GM12891 (cell line): Measurements from ENCODE around the gene SMCHD1.
"Not testable (repeated sequence)": the region's sequence is repeated elsewhere in the genome, so short reads cannot be mapped to it uniquely, and the experiment has no call there.

Source experiments
- DNase-seq: peaks from one replicate; pipeline ENCODE4 v3.0.0; 2011; ENCODE audit warnings: low spot score; ENCODE audit not compliant: insufficient read length
- FAIRE-seq: peaks from 2 replicates; lab custom pipeline; 2011; peaks lifted over from hg19 to GRCh38; lab: Jason Lieb, UNC
- PAX5 ChIP-seq: IDR thresholded peaks from 2 replicates; pipeline ENCODE4 v1.6.1; 2011; ENCODE audit warnings: low read length, moderate library complexity, mild to moderate bottlenecking; ENCODE audit not compliant: insufficient read depth, severe bottlenecking
- POLR2A ChIP-seq: IDR thresholded peaks from 2 replicates; pipeline ENCODE4 v1.6.1; 2011; ENCODE audit warnings: low read depth, low read length, control low read depth
- POLR2AphosphoS5 ChIP-seq: IDR thresholded peaks from 2 replicates; pipeline ENCODE4 v1.6.1; 2011; ENCODE audit warnings: low read depth, low read length, control low read depth
- POU2F2 ChIP-seq: IDR thresholded peaks from 2 replicates; pipeline ENCODE4 v1.6.1; 2011; ENCODE audit warnings: low read depth, mild to moderate bottlenecking, control low read depth, low read length, moderate library complexity
- SPI1 ChIP-seq: IDR thresholded peaks from 2 replicates; pipeline ENCODE4 v1.6.1; 2011; ENCODE audit warnings: low read depth, low read length, control low read depth
- TAF1 ChIP-seq: IDR thresholded peaks from 2 replicates; pipeline ENCODE4 v1.6.1; 2011; ENCODE audit warnings: low read depth, low read length, control low read depth

The SMCHD1 gene

GRCh38 chr18:2824865-2825264, 169.3 kb downstream of the SMCHD1 start:
- TF ChIP-seq POLR2AphosphoS5 (no peak), SPI1 (no peak), TAF1 (no peak), POLR2A (no peak), PAX5 (no peak), POU2F2 (no peak)
- DNase-seq (no peak), FAIRE-seq (no peak)

DNA sequence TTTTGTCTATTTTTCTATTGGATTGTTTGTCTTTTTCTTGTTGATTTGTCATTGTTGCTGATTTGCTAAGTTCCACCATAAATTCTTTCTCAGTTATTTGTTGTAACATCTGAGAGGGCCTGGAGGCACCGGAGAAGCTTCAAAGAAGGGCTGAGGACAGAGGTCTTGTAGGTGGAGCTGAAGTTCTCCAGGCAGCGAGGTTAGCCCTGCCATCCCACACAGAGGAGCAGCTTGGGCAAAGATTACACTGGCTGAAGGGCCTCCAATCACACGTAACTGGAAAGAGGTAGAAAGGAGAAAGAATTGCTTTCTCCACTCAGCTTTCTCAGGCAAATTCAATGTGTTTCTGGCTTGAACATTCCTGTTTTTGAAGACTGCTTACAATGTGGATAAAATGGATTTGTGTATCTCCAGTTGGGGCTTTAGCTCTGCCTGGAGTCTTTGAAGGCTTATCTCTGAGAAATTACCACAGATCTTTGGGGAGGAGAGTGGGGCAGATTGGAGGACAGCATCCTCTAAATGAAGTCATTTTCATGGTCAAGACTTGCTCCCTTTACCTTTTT, 170.2 kb downstream of the SMCHD1 start:
- FAIRE-seq (no peak), DNase-seq (no peak)
- TF ChIP-seq TAF1 (no peak), POU2F2 (no peak), POLR2A (no peak), SPI1 (no peak), POLR2AphosphoS5 (no peak), PAX5 (no peak)

DNA sequence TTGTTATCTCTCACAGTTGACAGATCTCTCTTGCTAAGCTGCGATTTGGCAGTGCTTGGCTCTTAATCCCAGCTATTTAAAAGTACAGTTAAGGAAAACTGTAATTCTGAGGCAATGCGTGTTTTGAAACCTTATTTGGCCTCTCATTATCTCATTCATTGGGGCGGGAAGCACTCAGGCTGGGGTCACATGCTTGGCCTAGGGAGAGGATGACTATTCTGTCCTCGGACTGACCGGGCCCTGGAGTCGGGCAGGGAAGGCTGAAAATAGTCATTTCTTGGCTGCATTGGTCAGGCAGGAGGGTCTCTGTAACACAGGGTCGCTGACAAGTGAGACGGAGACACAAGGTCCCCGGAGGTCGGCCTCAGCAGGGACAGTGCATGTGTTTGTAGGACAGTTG, 171.1 kb downstream of the SMCHD1 start:
- FAIRE-seq (no peak), DNase-seq (no peak)
- TF ChIP-seq TAF1: no peak
- no peak for TF ChIP-seq POLR2A
- TF ChIP-seq PAX5: no peak
- TF ChIP-seq POU2F2: no peak
- TF ChIP-seq POLR2AphosphoS5: no peak
- TF ChIP-seq SPI1: no peak

DNA sequence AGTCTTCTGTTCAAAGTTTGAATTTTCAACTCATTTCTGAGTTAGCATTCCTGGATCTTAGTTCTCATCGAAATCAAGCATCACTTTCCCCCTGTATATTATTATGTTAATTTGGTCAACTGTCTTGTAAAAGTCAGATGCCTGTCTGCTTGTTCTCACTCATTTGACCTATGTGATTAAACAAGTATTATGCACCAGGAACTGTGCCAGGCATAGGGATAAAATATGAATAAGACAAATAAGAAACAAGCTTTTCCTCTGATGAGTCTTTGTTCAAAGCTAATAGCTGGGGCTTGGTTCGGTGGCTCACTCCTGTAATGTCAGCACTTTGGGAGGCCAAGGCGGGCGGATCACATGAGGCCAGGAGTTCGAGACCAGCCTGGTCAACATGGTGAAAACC, 171.5 kb downstream of the SMCHD1 start:
- FAIRE-seq: no peak
- no peak for DNase-seq
- no peak for TF ChIP-seq POU2F2

DNA sequence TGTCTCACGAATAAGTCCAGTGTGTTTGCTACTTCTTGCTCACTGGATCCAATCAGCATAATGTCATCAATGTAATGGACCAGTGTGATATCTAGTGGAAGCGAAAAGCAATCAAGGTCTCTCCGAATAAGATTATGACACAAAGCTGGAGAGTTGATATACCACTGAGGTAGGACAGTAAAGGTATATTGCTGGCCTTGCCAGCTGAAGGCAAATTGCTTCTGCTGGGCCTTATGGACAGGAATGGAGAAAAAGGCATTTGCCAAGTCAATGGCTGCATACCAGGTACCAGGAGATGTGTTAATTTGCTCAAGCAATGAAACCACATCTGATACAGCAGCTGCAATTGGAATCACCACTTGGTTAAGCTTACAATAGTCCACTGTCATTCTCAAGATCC, 180.6 kb downstream of the SMCHD1 start:
- DNase-seq, FAIRE-seq: not testable (repeated sequence)

DNA sequence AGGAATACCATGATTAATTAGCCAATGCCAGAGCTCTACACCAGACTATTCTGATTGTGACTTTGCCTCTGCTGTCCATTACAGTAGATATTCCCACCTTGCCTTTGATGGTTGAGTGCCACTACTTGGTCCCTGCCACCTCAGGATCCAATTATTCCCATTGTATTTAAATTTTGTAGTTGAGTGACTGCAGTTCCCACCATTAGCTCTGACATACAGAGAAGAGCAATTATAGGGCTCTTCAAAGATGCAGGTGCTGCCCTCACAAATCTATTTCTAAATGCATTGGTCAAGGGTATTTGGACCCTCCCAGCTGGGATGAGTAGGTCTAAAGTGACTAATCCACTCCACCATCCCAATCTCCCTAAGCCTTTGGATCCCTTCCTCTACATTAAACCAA, 181.8 kb downstream of the SMCHD1 start:
- FAIRE-seq, DNase-seq: not testable (repeated sequence)

DNA sequence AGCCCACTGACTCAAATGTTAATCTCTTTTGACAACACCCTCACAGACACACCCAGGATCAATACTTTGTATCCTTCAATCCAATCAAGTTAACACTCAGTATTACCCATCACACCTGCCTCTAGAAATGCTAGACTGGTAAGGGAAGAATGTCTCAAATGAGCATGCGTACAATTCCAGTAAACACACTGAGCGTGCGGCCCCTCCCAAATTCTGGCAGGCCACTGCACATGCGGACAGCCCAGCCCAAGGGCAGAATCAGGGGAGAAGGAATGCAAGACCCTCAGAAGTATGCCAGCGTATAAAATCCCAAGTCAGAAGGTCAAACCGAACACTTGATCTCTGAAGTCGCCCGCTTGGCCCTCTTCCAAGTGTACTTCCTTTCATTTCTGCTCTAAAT, 183.7 kb downstream of the SMCHD1 start:
- TF ChIP-seq POU2F2 (no peak), POLR2A (no peak), SPI1 (no peak), TAF1 (no peak), PAX5 (no peak), POLR2AphosphoS5 (no peak)
- FAIRE-seq (no peak), DNase-seq (no peak)

GRCh38 chr18:2840521-2840920, 185.0 kb downstream of the SMCHD1 start:
- DNase-seq: no peak
- no peak for TF ChIP-seq SPI1
- no peak for TF ChIP-seq TAF1
- no peak for TF ChIP-seq POU2F2
- no peak for TF ChIP-seq POLR2AphosphoS5
- TF ChIP-seq PAX5: no peak
- no peak for TF ChIP-seq POLR2A
- no peak for FAIRE-seq

DNA sequence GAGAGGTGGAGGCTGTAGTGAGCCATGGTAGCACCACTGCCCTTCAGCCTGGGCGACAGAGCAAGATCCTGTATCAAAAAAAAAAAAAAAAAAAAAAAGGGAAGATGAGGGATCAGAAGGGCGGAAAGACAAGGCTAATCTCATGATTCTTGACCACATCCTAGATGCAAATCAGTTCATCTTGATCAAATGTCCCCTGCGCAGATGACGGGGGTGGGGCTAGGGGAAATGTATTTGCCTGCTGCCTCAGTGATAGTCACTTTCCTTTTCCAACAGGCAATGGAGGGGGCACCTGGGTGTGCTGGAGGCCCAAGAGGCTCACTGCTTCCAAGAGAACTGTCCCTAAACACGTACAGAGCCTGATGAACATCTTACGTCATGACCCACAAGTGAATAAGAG, 187.6 kb downstream of the SMCHD1 start:
- FAIRE-seq: no peak
- DNase-seq: no peak
- TF ChIP-seq POLR2AphosphoS5 (no peak), PAX5 (no peak), POU2F2 (no peak), TAF1 (no peak), SPI1 (no peak), POLR2A (no peak)

- TF ChIP-seq POLR2AphosphoS5: no peak
- TF ChIP-seq PAX5: no peak
- no peak for DNase-seq
- no peak for FAIRE-seq
These were observed 189.6 kb downstream of the SMCHD1 start for GRCh38 chr18:2845172-2845571.

GRCh38 chr18:2846636-2847316, 191.2 kb downstream of the SMCHD1 start, which contains the start of gene EMILIN2:
Gene EMILIN2, plus strand, starts transcription at chr18:2847006. Its CDS starts 183 bp downstream, at chr18:2847189.
- peak; percentile 82 for TF ChIP-seq SPI1
- TF ChIP-seq PAX5: no peak
- TF ChIP-seq TAF1: 0 out of 2 replicates have a peak, but pooled peaks have one; percentile 13
- DNase-seq: peak; percentile 64
- no peak for FAIRE-seq
